ENCODE results near the gene SLCO2B1.

The SLCO2B1 gene

GRCh38 chr11:75167617-75168016 is 16.7 kb downstream of the SLCO2B1 start:
- TF ChIP-seq CTCF (IDR thresholded peaks at IDR 0.05; ENCODE audit: low read depth, low read length) = no peak
- no peak for DNase-seq (ENCODE audit: low read depth, low spot score)
- in situ Hi-C loops (cut with HindIII; ENCODE audit: low sequenced_read_pairs) = no loop called here
- no peak overlapping the region for H3K4me3 ChIP-seq (ENCODE audit: low read depth, low read length)

- in situ Hi-C loops (cut with HindIII; ENCODE audit: low sequenced_read_pairs) = no loop called here
- TF ChIP-seq CTCF (IDR thresholded peaks at IDR 0.05; ENCODE audit: low read depth, low read length) = no peak
- no peak for DNase-seq (ENCODE audit: low read depth, low spot score)
- no peak overlapping the region for H3K4me3 ChIP-seq (ENCODE audit: low read depth, low read length)
Observed at GRCh38 chr11:75169101-75169885, 18.4 kb downstream of the SLCO2B1 start.

GRCh38 chr11:75170516-75171201 is 19.8 kb downstream of the SLCO2B1 start:
- TF ChIP-seq CTCF (IDR thresholded peaks at IDR 0.05; ENCODE audit: low read depth, low read length) = no peak
- DNase-seq (ENCODE audit: low read depth, low spot score) = no peak
- in situ Hi-C loops (cut with HindIII; ENCODE audit: low sequenced_read_pairs) = no loop called here
- H3K4me3 ChIP-seq (ENCODE audit: low read depth, low read length) = no peak overlapping the region

- no peak overlapping the region for H3K4me3 ChIP-seq (ENCODE audit: low read depth, low read length)
- in situ Hi-C loops (cut with HindIII; ENCODE audit: low sequenced_read_pairs) = no loop called here
- no peak for DNase-seq (ENCODE audit: low read depth, low spot score)
- no peak for TF ChIP-seq CTCF (IDR thresholded peaks at IDR 0.05; ENCODE audit: low read depth, low read length)
Observed at GRCh38 chr11:75173336-75173735, 22.4 kb downstream of the SLCO2B1 start.

- no peak overlapping the region for H3K4me3 ChIP-seq (ENCODE audit: low read depth, low read length)
- no peak for TF ChIP-seq CTCF (IDR thresholded peaks at IDR 0.05; ENCODE audit: low read depth, low read length)
- DNase-seq (ENCODE audit: low read depth, low spot score) = no peak
- in situ Hi-C loops (cut with HindIII; ENCODE audit: low sequenced_read_pairs) = no loop called here
Observed at GRCh38 chr11:75174781-75175370, 24.0 kb downstream of the SLCO2B1 start.

- in situ Hi-C loops (cut with HindIII; ENCODE audit: low sequenced_read_pairs) = no loop called here
- no peak for TF ChIP-seq CTCF (IDR thresholded peaks at IDR 0.05; ENCODE audit: low read depth, low read length)
- H3K4me3 ChIP-seq (ENCODE audit: low read depth, low read length) = no peak overlapping the region
- DNase-seq (ENCODE audit: low read depth, low spot score) = no peak
Observed at GRCh38 chr11:75182664-75183063, 31.8 kb downstream of the SLCO2B1 start.

Data from astrocyte of the spinal cord (primary cell).